Activated CD4-positive, CD25-positive, alpha-beta regulatory T cell treated with anti-CD3 and anti-CD28 coated beads, Interleukin-2, amount 50 U/mL, for 72 hours (primary cell): Measurements from ENCODE around the gene UMOD.
"Not testable (repeated sequence)": the region's sequence is repeated elsewhere in the genome, so short reads cannot be mapped to it uniquely, and the experiment has no call there.

Source experiments
- DNase-seq: peaks from one replicate; pipeline ENCODE4 v3.0.0; 2021

Gene UMOD

DNA sequence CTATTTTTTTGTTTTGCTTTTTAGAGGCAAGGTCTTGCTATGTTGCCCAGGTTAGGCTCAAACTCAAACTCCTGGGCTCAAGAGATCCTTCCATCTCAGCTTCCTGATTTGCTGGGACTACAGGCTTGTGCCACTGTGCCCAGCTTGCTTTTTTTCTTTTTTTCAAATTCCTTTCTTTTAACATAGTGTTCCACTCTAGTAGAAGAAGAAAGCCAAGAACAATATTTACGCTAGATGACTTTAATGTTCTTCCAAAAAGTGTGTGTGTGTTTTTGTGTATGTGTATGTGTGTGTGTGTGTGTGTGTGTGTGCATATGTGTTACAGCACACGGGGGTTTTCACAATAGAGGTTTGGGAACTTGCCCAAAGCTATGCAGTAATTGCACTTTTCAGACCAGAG, 10.7 kb upstream of the UMOD start:
- DNase-seq, result no peak

DNA sequence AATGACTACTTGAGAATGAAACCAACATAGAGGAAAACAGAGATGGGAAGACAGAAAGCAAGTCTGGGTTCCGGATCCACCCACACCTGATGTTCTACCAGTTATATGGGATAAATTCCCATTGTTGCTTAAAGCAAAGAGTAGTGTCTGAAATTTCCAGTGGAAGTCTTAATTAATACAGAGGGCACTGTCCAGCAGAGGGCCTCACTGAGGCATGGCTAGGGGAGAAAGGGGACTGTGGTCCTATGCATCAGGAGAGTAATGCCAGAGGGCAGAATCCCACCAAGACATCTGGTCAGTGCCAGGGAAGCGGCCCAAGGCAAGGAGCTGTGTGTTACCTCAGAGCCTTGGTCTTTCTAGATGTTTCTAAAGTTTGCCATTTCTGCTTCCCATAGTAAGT, 7.5 kb upstream of the UMOD start:
- DNase-seq, result no peak

DNA sequence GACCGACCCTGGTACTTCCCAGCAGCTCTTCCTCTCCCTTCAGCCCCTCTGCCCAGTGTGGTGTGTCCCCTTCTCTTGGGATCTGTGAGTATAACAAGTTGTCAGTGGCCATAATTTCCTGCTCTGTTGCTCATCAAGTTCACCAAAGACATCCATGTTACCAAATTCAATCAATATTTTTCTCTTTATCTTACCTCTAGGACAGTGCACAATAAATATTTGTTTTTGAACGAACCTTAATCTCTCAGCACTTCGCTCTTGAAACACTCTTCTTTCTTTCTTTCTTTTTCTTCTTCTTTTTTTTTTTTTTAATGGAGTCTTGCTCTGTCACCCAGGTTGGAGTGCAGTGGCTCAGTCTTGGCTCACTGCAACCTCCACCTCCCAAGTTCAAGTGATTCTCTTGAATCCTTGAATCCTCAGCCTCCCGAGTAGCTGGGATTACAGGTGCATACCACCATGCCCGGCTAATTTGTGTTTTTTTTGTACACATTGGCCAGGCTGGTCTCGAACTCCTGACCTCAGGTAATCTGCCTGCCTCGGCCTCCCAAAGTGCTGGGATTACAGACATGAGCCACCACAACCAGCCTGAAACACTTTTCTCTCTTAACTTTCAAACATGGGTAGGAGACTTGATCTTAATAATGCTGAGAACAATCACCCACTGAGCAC, 2.7 kb upstream of the UMOD start:
- no peak for DNase-seq

DNA sequence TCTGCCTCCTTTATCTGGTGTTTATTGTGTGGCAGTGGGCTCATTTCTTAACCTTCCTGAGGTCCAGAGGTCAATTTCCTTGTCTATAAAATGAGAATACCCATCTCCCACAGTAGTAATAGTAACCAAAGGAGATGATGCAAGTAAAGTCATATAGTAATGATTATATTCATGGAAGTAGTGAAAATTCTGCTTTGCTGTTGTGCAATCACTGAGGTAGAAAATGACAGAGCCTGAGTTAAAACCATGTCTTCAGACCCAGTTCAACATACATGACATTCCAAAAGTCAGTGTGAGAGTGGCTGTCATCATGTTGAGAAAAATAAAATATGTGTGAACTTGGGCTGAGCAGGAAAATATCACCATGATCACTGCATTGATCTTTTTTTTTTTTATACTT, 864 bp upstream of the UMOD start:
- no peak for DNase-seq

DNA sequence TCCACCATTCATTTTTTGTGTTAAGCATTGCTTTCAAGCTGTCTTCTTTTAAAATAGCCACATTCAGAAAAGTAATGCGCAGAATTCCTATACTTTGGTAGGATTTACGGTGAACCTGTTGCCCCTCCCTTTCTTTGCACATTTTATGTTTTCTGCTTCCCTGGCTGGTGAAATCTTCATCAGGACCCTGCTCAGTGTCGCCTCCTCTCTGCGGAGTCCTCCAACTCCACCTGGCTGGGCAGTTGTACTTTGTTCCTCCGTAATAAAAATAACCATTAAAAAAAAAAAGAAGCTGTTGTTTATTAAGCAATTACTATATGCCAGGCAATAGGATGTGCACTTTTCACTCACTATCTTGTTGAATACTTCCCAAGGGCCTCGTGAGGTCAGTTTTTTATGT, 2.9 kb downstream of the UMOD start:
- DNase-seq, result no peak

DNA sequence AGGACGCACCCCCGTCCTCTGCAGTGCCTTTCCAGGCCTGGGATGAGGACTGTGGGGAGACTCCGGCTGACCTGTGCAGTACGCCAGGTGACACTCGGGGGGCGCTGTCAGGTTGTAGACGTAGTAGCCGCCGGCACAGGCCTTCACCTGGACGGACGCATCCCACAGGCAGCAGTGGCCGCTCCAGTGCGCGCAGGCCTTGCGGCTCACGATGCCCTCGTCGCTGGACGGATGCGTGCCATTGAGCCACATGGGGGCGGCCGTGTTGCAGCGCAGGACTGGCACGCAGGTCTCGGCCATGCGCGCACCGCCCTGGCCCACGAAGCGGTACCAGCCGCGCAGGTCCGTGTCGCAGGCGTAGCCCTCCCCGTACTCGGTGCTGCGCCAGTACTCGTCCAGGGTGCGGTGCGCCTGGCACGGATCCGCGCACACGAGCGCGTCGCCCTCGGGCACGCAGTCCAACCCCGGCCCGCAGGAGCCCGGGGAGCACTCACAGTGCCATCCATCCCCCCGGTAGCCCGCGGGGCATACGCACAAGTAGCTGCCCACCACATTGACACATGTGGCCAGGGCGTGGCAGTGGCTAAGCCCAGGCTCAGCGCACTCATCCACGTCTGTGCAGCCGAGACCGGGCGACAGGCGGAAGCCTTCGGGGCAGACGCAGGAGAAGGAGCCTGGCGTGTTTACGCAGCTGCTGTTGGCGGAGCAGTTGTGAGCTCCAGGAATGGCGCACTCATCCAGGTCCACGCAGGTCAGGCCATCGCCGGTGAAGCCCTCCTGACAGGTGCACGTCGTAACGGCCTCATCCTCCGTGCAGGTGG, 3.9 kb downstream of the UMOD start:
- no peak for DNase-seq

DNA sequence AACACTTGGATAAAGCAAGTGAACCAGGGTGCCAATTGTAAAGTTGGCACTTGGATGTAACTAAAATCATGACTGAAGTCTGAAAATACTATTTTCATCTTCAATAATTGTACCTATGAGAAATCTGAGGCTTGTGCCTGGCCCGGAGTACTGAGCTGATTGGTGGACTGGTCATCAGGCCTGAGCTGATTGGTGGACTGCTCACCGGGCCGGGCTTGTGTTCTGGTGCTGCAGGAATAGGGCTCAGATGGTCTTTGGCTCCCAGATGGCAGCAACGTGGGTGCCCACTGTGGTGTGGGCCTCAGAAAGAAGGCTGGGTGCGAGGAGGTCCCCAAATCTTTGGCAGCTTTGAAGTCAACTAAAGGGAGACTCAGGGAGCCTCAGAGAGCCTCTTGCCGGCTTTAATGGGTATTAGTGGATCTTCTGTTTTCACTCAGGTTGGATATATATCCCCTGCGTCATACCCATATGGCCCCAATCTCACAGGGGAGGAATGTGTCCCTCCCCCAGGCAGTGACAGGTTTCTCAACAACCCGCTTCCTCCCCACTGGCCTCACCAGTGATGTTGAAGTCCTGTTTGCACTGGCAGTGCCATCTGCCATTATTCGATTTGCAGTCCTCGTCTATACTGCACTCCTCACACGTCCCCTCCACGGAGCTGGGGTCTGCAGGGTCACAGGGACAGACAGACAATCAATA, 4.7 kb downstream of the UMOD start:
- no peak for DNase-seq

DNA sequence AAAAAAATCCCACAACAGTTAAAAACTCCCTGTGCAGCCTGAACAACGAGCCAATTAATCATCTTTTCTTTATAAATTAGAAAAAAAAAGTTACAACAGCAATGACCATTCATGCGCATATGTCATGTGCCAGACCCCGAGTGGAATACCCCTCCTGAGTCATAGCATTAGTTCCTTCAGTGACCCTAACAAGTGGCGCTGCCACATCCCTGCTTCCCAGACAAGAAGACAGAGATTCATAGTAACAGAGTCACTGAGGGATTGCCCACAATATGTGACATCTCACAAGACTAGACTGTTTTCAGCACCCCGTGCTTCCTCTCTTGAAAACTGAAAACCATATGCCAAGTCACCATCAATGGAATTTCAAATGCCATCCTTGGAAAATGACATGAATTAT, 7.9 kb downstream of the UMOD start:
- no peak for DNase-seq

DNA sequence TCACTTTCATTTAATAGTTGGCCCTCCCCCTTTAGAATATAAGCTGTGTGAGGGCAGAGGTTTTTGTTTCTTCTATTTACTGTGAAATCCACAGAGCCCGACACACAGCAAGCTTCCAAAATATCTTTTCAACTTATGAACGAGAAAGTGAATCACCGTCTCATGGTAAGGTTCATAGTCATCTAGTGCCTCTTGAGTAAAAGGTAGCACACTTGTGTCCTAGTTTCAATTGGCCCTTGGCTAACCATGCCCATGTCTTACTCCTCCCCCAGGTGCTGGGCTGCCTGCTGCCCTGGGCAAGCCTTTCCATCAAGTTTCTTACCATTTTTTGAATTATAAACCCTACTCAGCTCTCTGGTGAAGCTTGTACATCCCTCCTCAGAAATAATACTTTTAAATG, 12.8 kb downstream of the UMOD start:
- DNase-seq, result no peak

DNA sequence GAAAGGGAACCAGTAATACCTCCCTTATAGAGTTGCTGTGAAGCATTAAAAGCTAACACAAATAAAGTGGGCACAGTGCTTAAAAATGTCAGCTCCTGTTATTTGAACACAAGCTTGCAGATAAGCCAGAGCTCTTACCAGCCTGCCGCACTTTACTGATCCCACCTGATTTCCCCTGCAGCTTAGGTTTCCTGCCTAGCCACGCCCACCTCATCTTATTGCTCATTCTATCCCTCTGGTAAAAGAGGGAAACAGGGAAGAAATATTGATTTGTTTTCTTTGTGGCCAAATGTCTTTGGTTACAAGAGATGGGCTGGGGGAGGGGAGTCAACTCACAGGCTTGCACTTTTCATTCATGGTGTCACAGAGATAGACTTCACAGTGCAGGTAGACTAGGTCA, 15.6 kb downstream of the UMOD start:
- DNase-seq, result no peak

DNA sequence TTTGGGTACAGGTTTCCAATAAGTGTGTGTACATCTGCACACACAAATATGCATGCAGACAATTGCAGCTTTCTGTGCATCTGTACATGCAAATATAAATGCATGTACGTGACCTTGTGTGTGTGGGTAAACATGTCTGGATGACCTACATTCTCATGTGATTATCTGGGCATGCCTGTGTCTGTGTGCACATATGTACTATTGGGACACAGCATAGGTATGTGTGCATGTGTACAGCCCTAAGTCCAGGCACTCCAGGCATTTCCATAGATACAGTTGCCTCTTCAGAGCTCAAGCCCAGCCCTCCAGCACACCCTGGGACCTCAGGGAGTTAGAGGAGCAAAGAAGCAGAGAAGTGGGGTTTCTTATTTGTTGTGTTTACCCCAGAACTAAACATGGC, 18.1 kb downstream of the UMOD start:
- no peak for DNase-seq

DNA sequence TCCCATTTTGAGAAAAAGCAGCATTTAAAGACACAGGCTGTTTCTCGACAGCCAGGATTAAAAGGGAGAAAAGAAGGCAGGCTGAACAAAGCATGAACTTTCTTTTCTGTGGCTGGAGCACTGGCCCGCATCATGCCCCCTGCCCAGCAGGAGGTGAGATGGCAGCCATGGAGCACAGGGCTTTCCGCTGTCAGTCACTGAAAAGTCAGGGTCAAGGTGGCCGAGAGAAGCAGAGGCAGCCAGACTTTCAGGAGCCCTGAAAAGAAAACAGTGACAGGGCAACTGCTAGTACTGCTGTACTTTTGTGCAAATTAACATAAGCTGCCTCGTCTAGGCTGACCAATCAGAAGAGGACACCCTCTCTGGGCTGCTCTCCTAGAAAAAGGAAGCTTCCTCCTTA, 19.4 kb downstream of the UMOD start:
- DNase-seq, result no peak

DNA sequence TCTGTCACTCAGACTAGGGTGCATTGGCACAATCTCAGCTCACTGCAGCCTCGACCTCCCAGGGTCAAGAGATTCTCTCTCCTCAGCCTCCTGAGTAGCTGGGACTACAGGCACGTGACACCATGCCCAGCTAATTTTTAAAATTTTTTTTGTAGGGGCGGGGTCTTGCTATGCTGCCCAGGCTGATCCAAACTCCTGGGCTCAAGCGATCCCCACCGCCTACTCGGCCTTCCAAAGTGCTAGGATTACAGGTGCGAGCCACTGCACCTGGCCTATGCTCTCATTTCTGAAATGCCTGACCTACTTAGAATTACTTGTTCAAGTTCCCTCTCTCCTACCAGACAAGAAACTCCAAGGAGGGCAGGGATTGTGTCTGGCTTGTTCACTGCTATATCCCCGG, 20.1 kb downstream of the UMOD start:
- no peak for DNase-seq

DNA sequence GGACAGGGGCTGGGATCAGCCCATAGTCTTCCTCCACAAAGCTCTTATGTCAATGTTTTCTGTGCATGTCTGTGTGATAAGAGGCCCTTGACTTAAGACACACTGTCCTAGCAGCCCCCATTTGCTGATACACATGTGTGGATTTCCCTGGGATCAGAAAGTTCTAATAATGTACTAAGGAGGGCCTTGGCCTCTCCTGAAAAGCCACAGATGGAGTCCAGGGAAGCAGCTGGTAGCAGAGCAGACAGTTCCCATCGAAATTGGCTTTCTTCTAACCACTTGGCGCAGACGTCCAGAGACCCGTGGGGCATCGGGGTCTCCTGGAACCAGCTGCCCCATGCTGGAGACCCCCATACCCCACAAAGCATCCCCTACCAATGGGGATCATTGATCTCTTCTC, 20.9 kb downstream of the UMOD start:
- no peak for DNase-seq

DNA sequence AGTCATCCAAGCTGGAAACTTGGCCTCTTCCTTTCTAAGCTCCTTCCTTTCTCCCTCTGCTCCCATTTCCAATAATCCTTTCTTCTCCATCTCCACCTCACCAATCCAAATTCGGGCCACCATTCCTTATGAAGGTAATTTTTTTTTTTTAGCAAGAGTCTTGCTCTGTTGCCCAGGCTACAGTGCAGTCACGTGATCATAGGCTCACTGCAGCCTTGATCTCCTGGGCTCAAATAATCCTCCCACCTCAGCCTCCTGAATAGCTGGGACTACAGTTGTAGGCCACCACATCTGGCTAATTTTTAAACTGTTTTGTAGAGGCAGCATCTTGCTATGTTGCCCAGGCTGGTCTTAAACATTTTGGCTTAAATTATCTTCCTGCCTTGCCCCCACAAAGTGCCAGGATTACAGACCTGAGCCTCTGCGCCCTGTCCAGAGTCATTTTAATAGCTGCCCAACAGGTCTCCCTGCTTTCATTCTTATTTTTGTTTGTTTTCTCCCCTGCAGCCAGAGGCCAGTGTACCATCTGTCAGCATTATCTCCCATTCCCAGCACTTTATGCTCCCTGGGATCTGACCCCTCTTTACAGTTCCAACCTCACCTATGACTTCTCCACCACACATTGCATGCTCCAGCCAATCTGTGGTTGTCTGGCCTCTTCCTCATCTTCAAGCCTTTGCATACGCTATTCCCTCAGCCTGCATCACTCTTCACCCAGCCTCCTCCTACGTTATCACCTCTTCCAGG, 22.9 kb downstream of the UMOD start:
- DNase-seq, result no peak

DNA sequence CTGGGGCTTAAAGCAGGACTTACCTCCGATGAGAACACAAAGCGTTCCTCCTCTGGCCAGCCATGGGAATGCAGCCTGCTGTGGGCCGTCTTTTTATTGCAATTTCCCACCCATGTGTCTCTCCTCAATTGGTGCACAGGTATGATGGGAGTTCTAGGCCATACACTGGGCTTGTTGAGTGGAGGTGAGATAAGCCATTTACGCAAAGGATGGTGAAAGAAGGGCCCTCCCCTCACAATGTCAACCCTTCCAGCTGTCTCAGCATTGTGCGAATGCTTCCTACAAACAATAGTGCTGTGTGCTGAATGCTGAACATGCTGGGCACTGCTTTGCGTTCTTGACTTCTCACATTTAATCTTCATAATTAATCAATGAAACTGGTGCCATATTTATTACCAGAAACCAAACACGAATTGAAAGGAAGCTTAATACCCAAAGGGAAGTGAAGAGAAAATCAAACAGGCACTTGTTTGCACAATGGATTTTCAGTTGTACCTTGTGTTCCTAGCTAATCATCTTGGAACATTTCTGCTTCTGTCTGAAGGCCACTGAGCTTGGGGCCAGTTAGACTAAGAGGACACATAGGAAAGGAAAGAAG, 25.0 kb downstream of the UMOD start, which contains the start of gene GP2:
GP2 (minus strand) TSS at position 70 of the 598 bp plus-strand sequence. CDS start 1,082 bp downstream, outside the sequence.
- no peak for DNase-seq

DNA sequence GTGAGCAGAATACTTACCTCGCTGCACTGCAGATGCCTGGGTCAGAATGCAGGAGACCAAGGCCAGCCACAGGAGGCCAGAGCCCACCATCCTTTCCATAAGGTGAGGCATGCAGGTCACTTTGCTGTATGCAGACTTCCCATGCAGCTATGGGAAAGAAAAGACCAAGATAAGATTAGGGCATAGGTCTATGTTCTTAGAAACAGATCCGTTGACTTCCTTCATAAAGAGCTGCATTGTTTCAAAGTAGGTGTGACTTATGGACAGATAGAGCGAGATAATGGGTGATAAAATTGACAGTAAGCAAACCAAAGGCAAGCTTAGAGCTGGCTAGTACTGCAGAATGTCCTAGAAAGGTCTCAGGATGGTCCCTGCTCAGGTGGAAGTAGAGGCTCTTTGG, 26.2 kb downstream of the UMOD start:
- DNase-seq, result no peak

DNA sequence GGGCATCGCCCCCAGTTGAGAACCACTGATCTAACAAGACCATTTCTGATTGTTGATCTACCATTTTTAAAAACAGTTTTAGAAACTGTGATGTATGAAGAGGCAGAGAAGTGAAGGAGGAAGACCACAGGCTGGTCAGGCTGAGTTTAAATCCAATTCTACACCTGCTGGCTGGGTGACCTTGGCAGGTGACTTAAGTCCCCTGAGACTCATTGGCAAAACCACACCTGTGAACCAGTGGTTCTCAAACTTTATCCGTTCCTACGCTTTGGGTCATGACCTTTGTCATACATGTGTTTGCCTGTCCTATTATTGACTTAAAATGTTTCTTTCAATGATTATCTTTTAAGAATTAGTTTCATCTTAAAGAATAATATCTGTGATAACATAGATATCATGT, 27.5 kb downstream of the UMOD start:
- no peak for DNase-seq

DNA sequence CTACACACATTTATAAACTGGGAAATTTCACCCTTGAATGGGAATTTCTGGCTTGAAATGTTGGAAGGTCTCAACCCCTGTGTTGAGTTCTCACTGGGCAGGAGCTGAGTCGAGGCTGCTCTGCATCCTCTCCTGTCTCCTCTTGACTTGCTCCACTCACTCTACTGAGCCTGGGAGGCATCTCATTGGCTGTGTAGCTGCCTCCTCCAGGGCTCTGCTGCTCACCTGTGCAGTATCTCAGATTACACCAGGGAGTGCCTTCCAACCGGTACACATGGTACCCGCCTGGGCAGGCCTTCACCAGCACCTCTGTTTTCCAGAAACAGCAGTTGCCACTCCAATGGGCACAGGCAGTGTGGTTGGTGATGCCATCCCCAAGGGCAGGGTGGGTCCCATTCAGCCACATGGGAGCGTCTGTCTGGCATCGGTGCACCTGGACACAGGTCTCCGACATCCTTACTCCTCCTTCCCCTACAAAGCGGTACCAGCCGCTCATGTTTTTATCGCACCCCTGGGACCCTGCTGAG, 28.9 kb downstream of the UMOD start:
- no peak for DNase-seq

DNA sequence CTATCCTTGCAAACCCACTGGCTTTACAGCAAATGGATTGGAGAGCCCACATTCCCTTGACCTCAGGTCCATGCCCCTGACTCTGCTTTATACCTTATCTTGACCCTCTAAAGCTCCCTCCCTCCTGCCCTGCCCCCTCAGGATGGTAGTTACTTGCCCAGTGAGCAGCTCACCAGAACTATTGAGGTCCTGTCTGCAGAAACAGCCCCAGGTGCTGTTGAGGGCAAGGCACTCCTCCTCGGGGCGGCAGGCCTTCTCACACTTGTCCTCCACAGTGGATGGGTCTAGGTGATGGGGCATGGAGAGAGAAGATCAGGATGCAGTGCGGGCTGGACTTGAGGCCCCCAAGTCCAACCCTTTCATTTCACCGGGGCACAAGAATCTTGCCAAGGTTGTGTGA, 29.8 kb downstream of the UMOD start:
- no peak for DNase-seq

DNA sequence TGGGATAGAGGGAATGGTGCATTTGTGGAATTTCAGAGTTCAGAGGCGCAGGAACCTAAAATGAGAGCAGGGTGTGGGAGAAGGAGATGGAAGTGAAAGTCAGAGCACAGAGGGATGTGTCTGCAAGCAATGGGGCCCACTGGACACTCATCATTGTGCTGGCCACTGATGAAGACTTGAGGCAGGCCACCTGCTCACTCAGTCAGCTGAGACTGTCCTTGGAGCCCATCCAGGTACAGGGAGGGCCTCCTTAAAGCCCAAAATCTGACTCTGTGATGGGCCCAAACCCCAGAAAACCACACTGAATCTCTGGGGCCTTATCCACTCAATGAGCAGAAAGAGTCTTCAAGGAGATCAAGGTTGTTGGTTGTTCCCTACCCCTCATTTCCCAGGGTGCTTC, 30.8 kb downstream of the UMOD start:
- no peak for DNase-seq

DNA sequence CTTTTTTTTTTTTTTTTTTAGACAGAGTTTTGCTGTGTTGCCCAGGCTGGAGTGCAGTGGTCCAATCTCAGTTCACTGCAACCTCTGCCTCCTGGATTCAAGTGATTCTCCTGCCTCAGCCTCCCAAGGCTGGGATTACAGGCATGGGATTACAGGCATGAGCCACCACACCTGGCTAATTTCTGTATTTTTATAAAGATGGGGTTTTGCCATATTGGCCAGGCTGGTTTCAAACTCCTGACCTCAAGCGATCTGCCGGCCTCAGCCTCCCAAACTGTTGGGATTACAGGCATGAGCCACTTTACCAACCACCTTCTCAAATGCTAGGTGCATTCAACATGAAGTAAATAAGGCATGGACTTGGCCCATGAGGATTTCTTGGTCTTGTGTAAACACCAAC, 31.5 kb downstream of the UMOD start:
- not testable (repeated sequence) for DNase-seq

DNA sequence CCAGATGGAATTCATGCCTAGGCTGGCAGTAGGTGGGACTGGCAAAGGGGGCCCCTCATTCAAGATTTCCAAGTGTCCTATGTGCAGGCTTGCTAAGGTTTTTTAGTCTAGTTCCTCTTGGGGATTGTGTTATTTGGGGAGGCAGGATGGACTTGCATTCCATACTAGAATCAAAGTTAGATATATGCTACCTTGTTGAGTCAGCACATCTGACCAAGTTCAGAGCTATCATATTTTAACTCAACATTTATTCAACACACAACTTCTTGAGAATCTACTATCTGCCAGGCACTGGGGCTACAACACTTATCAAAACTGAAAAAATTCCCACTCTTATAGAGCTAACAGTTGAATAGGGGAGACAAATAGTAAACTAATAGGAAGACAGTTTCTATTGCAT, 31.9 kb downstream of the UMOD start:
- no peak for DNase-seq
